ENCODE results near the gene RABL3.

GRCh38 chr3:120683671-120684301, 58.5 kb downstream of the RABL3 start:
- TF ChIP-seq CTCF (conservative IDR thresholded peaks at IDR 0.05; ENCODE audit: low read depth, low read length) (no peak), EZH2 (IDR thresholded peaks at IDR 0.05; ENCODE audit: borderline replicate concordance, low read depth, low read length, poor library complexity, severe bottlenecking) (no peak)
